HepG2 (cell line): ENCODE results near the gene GJA9. TPM values are rescaled to one million over a fixed set of nuclear protein-coding genes. Genes with fewer than 3 reads are reported as not detected.

ENCODE experiments used
- ARNT ChIP-seq: fragments of 450-650 bp; IDR thresholded peaks from 2 replicates; pipeline ENCODE4 v1.6.1; 2017
- KLF6 ChIP-seq: IDR thresholded peaks from 2 replicates; pipeline ENCODE4 v1.8.0; 2016; ENCODE audit warnings: missing biosample characterization, missing genetic modification reagents
- MLLT10 ChIP-seq: sonication (generic); formaldehyde crosslinking; IDR thresholded peaks from 2 replicates; pipeline ENCODE4 v1.4.0; 2020; ENCODE audit warnings: missing genetic modification reagents
- RBAK ChIP-seq: sonication (generic); formaldehyde crosslinking; IDR thresholded peaks from 2 replicates; pipeline ENCODE4 v1.5.1; 2020; ENCODE audit warnings: mild to moderate bottlenecking, missing genetic modification reagents
- RNF2 ChIP-seq: fragments of 450-650 bp; conservative IDR thresholded peaks from 2 replicates; pipeline ENCODE4 v1.6.1; 2016; ENCODE audit warnings: low read depth
- SMAD3 ChIP-seq: sonication (generic); formaldehyde crosslinking; IDR thresholded peaks from 2 replicates; pipeline ENCODE4 v1.4.0; 2020; ENCODE audit warnings: missing genetic modification reagents
- SNAI1 ChIP-seq: sonication (generic); formaldehyde crosslinking; IDR thresholded peaks from 2 replicates; pipeline ENCODE4 v1.5.0; 2020; ENCODE audit warnings: mild to moderate bottlenecking, missing genetic modification reagents, borderline replicate concordance
- TRIM24 ChIP-seq: sonication (generic); formaldehyde crosslinking; IDR thresholded peaks from 2 replicates; pipeline ENCODE4 v1.8.0; 2022; ENCODE audit warnings: mild to moderate bottlenecking, missing genetic modification reagents
- ZBTB20 ChIP-seq: sonication (generic); formaldehyde crosslinking; IDR thresholded peaks from 2 replicates; pipeline ENCODE4 v1.8.1; 2023; ENCODE audit warnings: missing genetic modification reagents, low read depth, mild to moderate bottlenecking, borderline replicate concordance
- ZFP36L1 ChIP-seq: sonication (generic); formaldehyde crosslinking; IDR thresholded peaks from 2 replicates; pipeline ENCODE4 v1.8.0; 2022; ENCODE audit warnings: mild to moderate bottlenecking, missing genetic modification reagents, moderate library complexity
- ZMYM3 ChIP-seq: sonication (generic); formaldehyde crosslinking; IDR thresholded peaks from 2 replicates; pipeline ENCODE4 v1.5.1; 2020; ENCODE audit warnings: mild to moderate bottlenecking, missing genetic modification reagents
- ZNF224 ChIP-seq: sonication (generic); formaldehyde crosslinking; IDR thresholded peaks from 2 replicates; pipeline ENCODE4 v1.5.0; 2020; ENCODE audit warnings: mild to moderate bottlenecking, missing genetic modification reagents
- ZNF234 ChIP-seq: sonication (generic); formaldehyde crosslinking; conservative IDR thresholded peaks from 2 replicates; pipeline ENCODE4 v1.5.1; 2020; ENCODE audit warnings: mild to moderate bottlenecking, missing genetic modification reagents
- ZNF496 ChIP-seq: sonication (generic); formaldehyde crosslinking; IDR thresholded peaks from 2 replicates; pipeline ENCODE4 v1.8.1; 2023; ENCODE audit warnings: mild to moderate bottlenecking, moderate library complexity, missing genetic modification reagents; ENCODE audit not compliant: insufficient replicate concordance
- ZNF557 ChIP-seq: sonication (generic); formaldehyde crosslinking; IDR thresholded peaks from 2 replicates; pipeline ENCODE4 v1.4.0; 2020; ENCODE audit warnings: missing genetic modification reagents
- ZNF589 ChIP-seq: sonication (generic); formaldehyde crosslinking; conservative IDR thresholded peaks from 2 replicates; pipeline ENCODE4 v1.8.0; 2022; ENCODE audit warnings: mild to moderate bottlenecking, moderate library complexity, missing genetic modification reagents
- ZNF616 ChIP-seq: sonication (generic); formaldehyde crosslinking; IDR thresholded peaks from 2 replicates; pipeline ENCODE4 v1.5.0; 2020; ENCODE audit warnings: low read depth, mild to moderate bottlenecking, missing genetic modification reagents
- polyA plus RNA-seq, 8 experiments: library from polyadenylated mRNA; depleted of rRNA in 3 of 8; stranded (reverse) in 7 of 8; unstranded in 1 of 8; fragments of >200 nt; fragmentation: Illumina TruSeq in 4 of 8; extraction: Trizol in 4 of 8; gene quantifications; 2 replicates each; pipeline versions ENCODE4 v1.2.1 to v1.2.3, GENCODE V29; 2011 to 2016; ENCODE audit warnings: low read depth in 4 of 8, missing spikeins in 1 of 8, mixed read lengths in 1 of 8; ENCODE audit not compliant: insufficient read depth in 1 of 8
- total RNA-seq, 5 experiments: library from RNA; depleted of rRNA; stranded (reverse); fragments of >200 nt; fragmentation: Illumina TruSeq; extraction: Trizol; gene quantifications; 2 replicates each; pipeline ENCODE4 v1.2.3, GENCODE V29; 2016; ENCODE audit warnings: low read depth in 1 of 5
- TF ChIP-seq, protein P1 (sequence below): sonication (generic); formaldehyde crosslinking; IDR thresholded peaks from 2 replicates; pipeline ENCODE4 v1.9.0; 2021; ENCODE audit warnings: missing genetic modification reagents, borderline replicate concordance
- TF ChIP-seq, protein P2 (sequence below): sonication (generic); formaldehyde crosslinking; IDR thresholded peaks from 2 replicates; pipeline ENCODE4 v1.5.0; 2020; ENCODE audit warnings: missing genetic modification reagents, mild to moderate bottlenecking, borderline replicate concordance
- TF ChIP-seq, protein P3 (sequence below): sonication (generic); formaldehyde crosslinking; IDR thresholded peaks from 2 replicates; pipeline ENCODE4 v1.8.1; 2023; ENCODE audit warnings: missing genetic modification reagents, inconsistent platforms, borderline replicate concordance
- TF ChIP-seq, protein P4 (sequence below): sonication (generic); formaldehyde crosslinking; IDR thresholded peaks from 2 replicates; pipeline ENCODE4 v1.4.0; 2020; ENCODE audit warnings: mild to moderate bottlenecking, missing genetic modification reagents
- TF ChIP-seq, protein P5 (sequence below): sonication (generic); formaldehyde crosslinking; IDR thresholded peaks from 2 replicates; pipeline ENCODE4 v1.4.0; 2020; ENCODE audit warnings: mild to moderate bottlenecking, missing genetic modification reagents

GJA9 gene
- total and polyA plus RNA-seq, 2 of the 13 experiments (the other 11 are each of a cell fraction or from before 2014, with no cell fraction given), result 0.08 to 0.13 TPM

DNA sequence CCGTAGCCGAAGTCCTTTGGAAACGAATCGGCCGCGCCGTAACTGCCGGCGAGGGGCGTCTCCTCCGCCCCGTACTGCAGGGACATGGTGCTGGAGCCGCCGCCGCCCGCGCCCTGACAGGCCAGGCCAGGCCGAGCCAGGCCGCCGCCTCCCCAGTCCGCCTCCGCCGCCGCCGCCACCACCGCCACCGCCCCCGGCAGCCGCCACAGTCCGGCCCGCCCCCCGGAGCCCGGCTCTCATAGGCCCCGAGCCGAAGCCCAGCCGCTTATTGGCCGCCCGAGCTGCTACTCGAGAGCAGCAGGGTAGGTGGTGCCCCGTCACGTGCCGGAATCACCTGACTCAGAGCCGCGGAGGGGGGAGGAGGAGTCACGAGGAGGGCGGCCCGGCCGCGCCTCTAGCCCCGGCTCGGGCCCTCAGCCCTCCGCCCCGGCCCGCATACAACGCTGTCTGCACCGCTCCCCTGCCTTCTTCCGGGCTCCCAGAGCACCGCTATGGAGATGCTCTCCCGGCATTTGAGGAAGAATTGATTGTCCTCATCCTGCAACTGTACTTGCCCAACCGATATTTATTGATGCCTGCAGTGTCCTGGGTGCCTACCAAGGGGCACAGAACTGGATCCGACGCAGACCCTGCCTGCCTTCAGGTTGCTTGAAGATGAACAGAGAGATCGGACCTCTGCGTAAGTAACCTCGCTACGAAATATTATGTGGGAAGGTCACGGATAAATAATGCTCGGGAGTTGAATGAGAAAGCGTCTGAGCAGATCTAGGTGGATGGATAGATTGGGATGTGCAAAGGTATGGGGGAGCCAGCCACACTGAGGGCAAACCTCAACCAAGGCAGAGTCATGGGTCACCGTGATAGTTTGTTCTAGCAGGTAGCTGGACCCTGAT, 21.6 kb downstream of the GJA9 start, which contains the start of gene RRAGC (continued):
- TF ChIP-seq KLF6 (CRISPR knock-in tag) (peak; percentile 77; the same call in 1 of the 2 replicates), ARNT (no peak), TRIM24 (CRISPR knock-in tag) (no peak), ZNF616 (CRISPR knock-in tag) (no peak), ZNF224 (CRISPR knock-in tag) (no peak), SMAD3 (CRISPR knock-in tag) (no peak), RNF2 (no peak), MLLT10 (no peak), ZNF557 (CRISPR knock-in tag) (no peak), ZNF234 (no peak), ZNF589 (CRISPR knock-in tag) (no peak), ZFP36L1 (CRISPR knock-in tag) (0 out of 2 replicates have a peak, but pooled peaks have one; percentile 19), RBAK (no peak), ZNF496 (CRISPR knock-in tag) (no peak), ZBTB20 (CRISPR knock-in tag) (no peak), ZMYM3 (CRISPR knock-in tag) (no peak), SNAI1 (0 out of 2 replicates have a peak, but pooled peaks have one; percentile 27)
- TF ChIP-seq, protein P1, sequence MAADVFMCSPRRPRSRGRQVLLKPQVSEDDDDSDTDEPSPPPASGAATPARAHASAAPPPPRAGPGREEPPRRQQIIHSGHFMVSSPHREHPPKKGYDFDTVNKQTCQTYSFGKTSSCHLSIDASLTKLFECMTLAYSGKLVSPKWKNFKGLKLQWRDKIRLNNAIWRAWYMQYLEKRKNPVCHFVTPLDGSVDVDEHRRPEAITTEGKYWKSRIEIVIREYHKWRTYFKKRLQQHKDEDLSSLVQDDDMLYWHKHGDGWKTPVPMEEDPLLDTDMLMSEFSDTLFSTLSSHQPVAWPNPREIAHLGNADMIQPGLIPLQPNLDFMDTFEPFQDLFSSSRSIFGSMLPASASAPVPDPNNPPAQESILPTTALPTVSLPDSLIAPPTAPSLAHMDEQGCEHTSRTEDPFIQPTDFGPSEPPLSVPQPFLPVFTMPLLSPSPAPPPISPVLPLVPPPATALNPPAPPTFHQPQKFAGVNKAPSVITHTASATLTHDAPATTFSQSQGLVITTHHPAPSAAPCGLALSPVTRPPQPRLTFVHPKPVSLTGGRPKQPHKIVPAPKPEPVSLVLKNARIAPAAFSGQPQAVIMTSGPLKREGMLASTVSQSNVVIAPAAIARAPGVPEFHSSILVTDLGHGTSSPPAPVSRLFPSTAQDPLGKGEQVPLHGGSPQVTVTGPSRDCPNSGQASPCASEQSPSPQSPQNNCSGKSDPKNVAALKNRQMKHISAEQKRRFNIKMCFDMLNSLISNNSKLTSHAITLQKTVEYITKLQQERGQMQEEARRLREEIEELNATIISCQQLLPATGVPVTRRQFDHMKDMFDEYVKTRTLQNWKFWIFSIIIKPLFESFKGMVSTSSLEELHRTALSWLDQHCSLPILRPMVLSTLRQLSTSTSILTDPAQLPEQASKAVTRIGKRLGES (CRISPR knock-in tag), result no peak
- TF ChIP-seq, protein P2, sequence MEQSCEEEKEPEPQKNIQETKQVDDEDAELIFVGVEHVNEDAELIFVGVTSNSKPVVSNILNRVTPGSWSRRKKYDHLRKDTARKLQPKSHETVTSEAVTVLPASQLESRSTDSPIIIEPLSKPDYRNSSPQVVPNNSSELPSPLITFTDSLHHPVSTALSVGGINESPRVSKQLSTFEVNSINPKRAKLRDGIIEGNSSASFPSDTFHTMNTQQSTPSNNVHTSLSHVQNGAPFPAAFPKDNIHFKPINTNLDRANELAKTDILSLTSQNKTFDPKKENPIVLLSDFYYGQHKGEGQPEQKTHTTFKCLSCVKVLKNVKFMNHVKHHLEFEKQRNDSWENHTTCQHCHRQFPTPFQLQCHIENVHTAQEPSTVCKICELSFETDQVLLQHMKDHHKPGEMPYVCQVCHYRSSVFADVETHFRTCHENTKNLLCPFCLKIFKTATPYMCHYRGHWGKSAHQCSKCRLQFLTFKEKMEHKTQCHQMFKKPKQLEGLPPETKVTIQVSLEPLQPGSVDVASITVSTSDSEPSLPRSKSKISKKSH (CRISPR knock-in tag), result 0 out of 2 replicates have a peak, but pooled peaks have one; percentile 67
- TF ChIP-seq, protein P3, sequence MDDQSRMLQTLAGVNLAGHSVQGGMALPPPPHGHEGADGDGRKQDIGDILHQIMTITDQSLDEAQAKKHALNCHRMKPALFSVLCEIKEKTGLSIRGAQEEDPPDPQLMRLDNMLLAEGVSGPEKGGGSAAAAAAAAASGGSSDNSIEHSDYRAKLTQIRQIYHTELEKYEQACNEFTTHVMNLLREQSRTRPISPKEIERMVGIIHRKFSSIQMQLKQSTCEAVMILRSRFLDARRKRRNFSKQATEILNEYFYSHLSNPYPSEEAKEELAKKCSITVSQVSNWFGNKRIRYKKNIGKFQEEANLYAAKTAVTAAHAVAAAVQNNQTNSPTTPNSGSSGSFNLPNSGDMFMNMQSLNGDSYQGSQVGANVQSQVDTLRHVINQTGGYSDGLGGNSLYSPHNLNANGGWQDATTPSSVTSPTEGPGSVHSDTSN, result no peak
- TF ChIP-seq, protein P4, sequence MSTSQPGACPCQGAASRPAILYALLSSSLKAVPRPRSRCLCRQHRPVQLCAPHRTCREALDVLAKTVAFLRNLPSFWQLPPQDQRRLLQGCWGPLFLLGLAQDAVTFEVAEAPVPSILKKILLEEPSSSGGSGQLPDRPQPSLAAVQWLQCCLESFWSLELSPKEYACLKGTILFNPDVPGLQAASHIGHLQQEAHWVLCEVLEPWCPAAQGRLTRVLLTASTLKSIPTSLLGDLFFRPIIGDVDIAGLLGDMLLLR (CRISPR knock-in tag), result no peak
- TF ChIP-seq, protein P5, sequence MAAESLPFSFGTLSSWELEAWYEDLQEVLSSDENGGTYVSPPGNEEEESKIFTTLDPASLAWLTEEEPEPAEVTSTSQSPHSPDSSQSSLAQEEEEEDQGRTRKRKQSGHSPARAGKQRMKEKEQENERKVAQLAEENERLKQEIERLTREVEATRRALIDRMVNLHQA (CRISPR knock-in tag), result no peak
